ENCODE measurements around the gene AHCYL1. TPM values are rescaled to one million over a fixed set of nuclear protein-coding genes. Genes with fewer than 3 reads are reported as not detected.
A peak's percentile ranks its signal among the peaks of the same experiment; 100 is the strongest.

AHCYL1 gene
- polyA plus RNA-seq, 1 donor (not counting 4 experiments of a cell fraction or from before 2014, with no cell fraction given): 64.8 TPM

- peak overlapping the region; percentile 85 for H3K27ac ChIP-seq (ENCODE audit: control insufficient read depth, insufficient read depth, low read length)
- H3K4me2 ChIP-seq (ENCODE audit: control insufficient read depth, extremely low read depth, insufficient read depth, low read depth, low read length): peak overlapping the region; percentile 91
- H3K9ac ChIP-seq (ENCODE audit: control insufficient read depth, extremely low read depth, insufficient read depth, low read length): peak overlapping the region; percentile 96
- DNase-seq (ENCODE audit: low read depth, low spot score) (no peak), FAIRE-seq (peak; percentile 20)
- H2AFZ ChIP-seq (ENCODE audit: control insufficient read depth, low read length): peak overlapping the region; percentile 76
- dilution Hi-C loops (cut with MboI; ENCODE audit: extremely low pct_ligation_motif_present, low sequenced_read_pairs): no loop called here
- peaks cover 30% of the 10 kb centered on the region for H3K79me2 ChIP-seq (ENCODE audit: control insufficient read depth, insufficient read depth, low read length)
- H3K27me3 ChIP-seq (ENCODE audit: control insufficient read depth, extremely low read depth, insufficient read depth, low read length): no peaks in the 10 kb centered on the region
- peaks cover 15 to 33% of the 10 kb centered on the region in 2 experiments for H3K36me3 ChIP-seq (ENCODE audit: control insufficient read depth in 2 of 2, extremely low read depth in 1 of 2, insufficient read depth in 2 of 2, low read length in 2 of 2)
- TF ChIP-seq CTCF (optimal IDR thresholded peaks at IDR 0.05 in 1 of 3, IDR thresholded peaks at IDR 0.05 in 1 of 3, conservative IDR thresholded peaks at IDR 0.05 in 1 of 3; ENCODE audit: extremely low read depth in 1 of 3, insufficient read depth in 2 of 3, low read length in 3 of 3): no peak
- TF ChIP-seq EZH2 (IDR thresholded peaks at IDR 0.05; ENCODE audit: low read length): no peak
- H3K9me1 ChIP-seq (ENCODE audit: control insufficient read depth, extremely low read depth, insufficient read depth, low read length): no peaks in the 10 kb centered on the region
- H4K20me1 ChIP-seq (ENCODE audit: control insufficient read depth, extremely low read depth, insufficient read depth, low read length): no peaks in the 10 kb centered on the region
- peaks cover 16% of the 10 kb centered on the region for H3K4me1 ChIP-seq (ENCODE audit: control insufficient read depth, extremely low read depth, insufficient read depth, low read length)
- H3K4me3 ChIP-seq (ENCODE audit: control insufficient read depth in 2 of 3, extremely low read depth in 1 of 3, insufficient read depth in 2 of 3, low read depth in 1 of 3, low read length in 3 of 3): peak overlapping the region; percentile 85 to 93 (median 89)
- H3K9me3 ChIP-seq (ENCODE audit: control insufficient read depth, low read depth, low read length): no peaks in the 10 kb centered on the region
Observed at GRCh38 chr1:110035236-110035752, 50.7 kb downstream of the AHCYL1 start.

GRCh38 chr1:110038271-110038670, 53.7 kb downstream of the AHCYL1 start:
- DNase-seq (ENCODE audit: low read depth, low spot score): no peak
- no peaks in the 10 kb centered on the region for H3K9me1 ChIP-seq (ENCODE audit: control insufficient read depth, extremely low read depth, insufficient read depth, low read length)
- no peak overlapping the region for H2AFZ ChIP-seq (ENCODE audit: control insufficient read depth, low read length)
- H3K9ac ChIP-seq (ENCODE audit: control insufficient read depth, extremely low read depth, insufficient read depth, low read length): no peak overlapping the region
- H3K27ac ChIP-seq (ENCODE audit: control insufficient read depth, insufficient read depth, low read length): no peak overlapping the region
- no peak for TF ChIP-seq CTCF (optimal IDR thresholded peaks at IDR 0.05 in 1 of 3, IDR thresholded peaks at IDR 0.05 in 1 of 3, conservative IDR thresholded peaks at IDR 0.05 in 1 of 3; ENCODE audit: extremely low read depth in 1 of 3, insufficient read depth in 2 of 3, low read length in 3 of 3)
- TF ChIP-seq EZH2 (IDR thresholded peaks at IDR 0.05; ENCODE audit: low read length): no peak
- dilution Hi-C loops (cut with MboI; ENCODE audit: extremely low pct_ligation_motif_present, low sequenced_read_pairs): no loop called here
- H3K27me3 ChIP-seq (ENCODE audit: control insufficient read depth, extremely low read depth, insufficient read depth, low read length): no peaks in the 10 kb centered on the region
- H3K4me3 ChIP-seq (ENCODE audit: control insufficient read depth in 2 of 3, extremely low read depth in 1 of 3, insufficient read depth in 2 of 3, low read depth in 1 of 3, low read length in 3 of 3): no peak overlapping the region
- peaks cover 15% of the 10 kb centered on the region for H3K4me1 ChIP-seq (ENCODE audit: control insufficient read depth, extremely low read depth, insufficient read depth, low read length)
- H3K9me3 ChIP-seq (ENCODE audit: control insufficient read depth, low read depth, low read length): no peaks in the 10 kb centered on the region
- H3K36me3 ChIP-seq (ENCODE audit: control insufficient read depth in 2 of 2, extremely low read depth in 1 of 2, insufficient read depth in 2 of 2, low read length in 2 of 2): peaks cover 39 to 59% of the 10 kb centered on the region in 2 experiments
- no peak overlapping the region for H3K4me2 ChIP-seq (ENCODE audit: control insufficient read depth, extremely low read depth, insufficient read depth, low read depth, low read length)
- H3K79me2 ChIP-seq (ENCODE audit: control insufficient read depth, insufficient read depth, low read length): peaks cover 30% of the 10 kb centered on the region
- FAIRE-seq: no peak
- no peaks in the 10 kb centered on the region for H4K20me1 ChIP-seq (ENCODE audit: control insufficient read depth, extremely low read depth, insufficient read depth, low read length)
